Endodermal cell (in vitro differentiated cells): Measurements from ENCODE around the gene DRD2. TPM values are rescaled to one million over a fixed set of nuclear protein-coding genes. Genes with fewer than 3 reads are reported as not detected.
A peak's percentile ranks its signal among the peaks of the same experiment; 100 is the strongest.

Experiments used
- DNase-seq: peaks from one replicate; pipeline ENCODE4 v3.0.0-alpha.2; 2017
- H3K27ac ChIP-seq: 2 replicates; pipeline ENCODE4 v1.5.1; 2013; ENCODE audit warnings: mild to moderate bottlenecking, low read depth, low read length, moderate library complexity
- H3K27me3 ChIP-seq: 2 replicates; pipeline ENCODE4 v1.6.1; 2013; ENCODE audit warnings: mild to moderate bottlenecking, low read length, moderate library complexity; ENCODE audit not compliant: insufficient read depth, control insufficient read depth, poor library complexity, severe bottlenecking
- H3K36me3 ChIP-seq: 2 replicates; pipeline ENCODE4 v1.7.0; 2013; ENCODE audit warnings: mild to moderate bottlenecking, low read length, moderate library complexity; ENCODE audit not compliant: control insufficient read depth, insufficient read depth
- H3K4me1 ChIP-seq: one replicate; pipeline ENCODE4 v1.7.0; 2013; ENCODE audit warnings: low read length; ENCODE audit not compliant: control insufficient read depth, insufficient read depth
- H3K4me3 ChIP-seq: 2 replicates; pipeline ENCODE4 v1.5.1; 2013; ENCODE audit warnings: mild to moderate bottlenecking, low read length, moderate library complexity
- H3K9ac ChIP-seq: 2 replicates; pipeline ENCODE4 v1.6.1; 2013; ENCODE audit warnings: mild to moderate bottlenecking, low read length, moderate library complexity; ENCODE audit not compliant: poor library complexity, severe bottlenecking; ENCODE audit errors: extremely low read depth
- H3K9me3 ChIP-seq: 2 replicates; pipeline ENCODE4 v1.6.1; 2013; ENCODE audit warnings: mild to moderate bottlenecking, low read length, moderate library complexity; ENCODE audit not compliant: control insufficient read depth
- H3K27ac Mint-ChIP-seq: 2 replicates; pipeline ENCODE4 v1.8.0; 2020; ENCODE audit warnings: mixed read lengths
- H3K27me3 Mint-ChIP-seq: 2 replicates; pipeline ENCODE4 v1.8.0; 2021; ENCODE audit warnings: mild to moderate bottlenecking, mixed read lengths; ENCODE audit not compliant: insufficient read depth
- H3K36me3 Mint-ChIP-seq: 2 replicates; pipeline ENCODE4 v1.8.0; 2020; ENCODE audit warnings: low read depth, mixed read lengths
- H3K4me1 Mint-ChIP-seq: 2 replicates; pipeline ENCODE4 v1.8.0; 2020; ENCODE audit warnings: mixed read lengths
- H3K4me3 Mint-ChIP-seq: 2 replicates; pipeline ENCODE4 v1.8.0; 2020; ENCODE audit warnings: mild to moderate bottlenecking, moderate library complexity, mixed read lengths
- H3K9me3 Mint-ChIP-seq: 2 replicates; pipeline ENCODE4 v1.8.0; 2020; ENCODE audit warnings: mild to moderate bottlenecking, mixed read lengths
- CTCF ChIP-seq: fragments of 200-600 bp; sonication (generic); conservative IDR thresholded peaks from 2 replicates; pipeline ENCODE4 v1.5.0; 2021; ENCODE audit warnings: antibody characterized with exemption, mild to moderate bottlenecking
- WGBS, 2 experiments: methylation state at CpG; one replicate each; pipeline versions ENCODE4 v1.1.5 to v1.1.7; 2013; ENCODE audit warnings: missing lambda C conversion rate in 2 of 2, mixed read lengths in 1 of 2; ENCODE audit not compliant: insufficient coverage in 1 of 2, insufficient read length in 1 of 2; 5-methylcytosine and 5-hydroxymethylcytosine counted together
- total RNA-seq, 2 donors: library from RNA; stranded (reverse); fragmentation: NEBNext Ultra II Directional in 1 of 2; extraction: Animal tissue kit (Norgen Biotek cat#: 25700) in 1 of 2; gene quantifications; 2 replicates in 1 of 2; 3 replicates in 1 of 2; pipeline ENCODE4 v1.2.1, GENCODE V29; 2021

DRD2 gene
- total RNA-seq, 2 donors from 2014 or later = 0.35 to 2.1 TPM

DNA sequence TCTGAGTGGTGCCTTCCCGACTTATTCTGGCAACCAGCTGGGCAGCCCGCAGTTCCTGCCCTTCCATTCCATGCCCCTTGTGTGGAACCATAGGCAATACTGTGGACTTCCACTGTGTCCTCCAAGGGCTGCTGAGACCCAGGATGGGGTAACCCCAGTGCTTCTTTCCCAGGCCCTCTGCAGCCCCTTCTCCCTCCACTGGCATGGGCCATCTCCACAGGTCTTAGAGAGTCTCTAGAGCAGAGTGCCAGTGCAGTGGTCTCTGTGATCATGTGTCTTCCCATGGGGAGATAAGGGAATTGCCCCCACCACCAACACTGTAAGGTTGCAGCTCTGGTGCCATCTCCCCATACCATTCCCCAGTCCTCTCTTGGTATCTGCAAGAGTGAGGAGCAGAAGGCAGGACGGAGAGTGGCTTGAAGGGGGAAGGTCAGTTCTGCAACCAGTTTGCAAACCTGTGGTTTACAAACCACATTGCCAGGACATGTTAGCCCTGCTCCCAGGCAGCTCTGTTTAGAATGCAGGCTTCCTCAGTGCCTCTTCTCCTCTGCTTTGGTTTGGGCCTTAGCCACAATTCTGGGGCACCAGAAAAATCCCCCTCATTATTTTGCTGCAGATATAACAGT, 20.9 kb upstream of the DRD2 start:
- no peaks in the 10 kb centered on the region for H3K9me3 Mint-ChIP-seq
- Histone ChIP-seq H3K4me1 (no peaks in the 10 kb centered on the region), H3K27ac (no peak overlapping the region), H3K27me3 (no peaks in the 10 kb centered on the region), H3K4me3 (no peak overlapping the region), H3K9ac (no peak overlapping the region), H3K9me3 (no peaks in the 10 kb centered on the region), H3K36me3 (no peaks in the 10 kb centered on the region)
- DNase-seq = no peak
- peaks cover 22% of the 10 kb centered on the region for H3K27me3 Mint-ChIP-seq
- H3K4me3 Mint-ChIP-seq = no peak overlapping the region
- no peak overlapping the region for H3K27ac Mint-ChIP-seq
- WGBS, 2 experiments = 89 to 100% methylated on average over 1 to 3 of the region's 3 CpGs
- no peaks in the 10 kb centered on the region for H3K36me3 Mint-ChIP-seq
- no peak for TF ChIP-seq CTCF
- no peaks in the 10 kb centered on the region for H3K4me1 Mint-ChIP-seq

DNA sequence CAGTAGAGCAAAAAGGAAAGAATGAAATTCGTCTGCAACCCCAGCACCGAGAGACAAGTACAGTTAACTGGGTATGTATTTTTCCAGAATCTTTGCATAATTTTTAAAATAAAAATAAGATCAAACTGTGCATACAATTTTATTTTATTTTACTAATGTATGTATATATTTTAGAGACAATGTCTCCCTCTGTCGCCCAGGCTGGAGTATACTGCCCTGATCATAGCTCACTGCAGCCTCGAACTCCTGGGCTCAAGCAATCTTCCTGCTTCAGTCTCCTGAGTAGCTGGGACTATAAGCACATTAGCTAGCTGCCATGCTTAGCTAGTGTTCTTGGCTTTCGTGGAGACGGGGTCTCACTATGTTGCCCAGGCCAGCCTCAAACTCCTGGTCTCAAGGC, 18.8 kb upstream of the DRD2 start:
- H3K4me3 ChIP-seq = no peak overlapping the region
- Mint-ChIP-seq H3K27ac (no peak overlapping the region), H3K4me3 (no peak overlapping the region), H3K9me3 (no peaks in the 10 kb centered on the region), H3K27me3 (peaks cover 21% of the 10 kb centered on the region), H3K36me3 (no peaks in the 10 kb centered on the region), H3K4me1 (no peaks in the 10 kb centered on the region)
- H3K27me3 ChIP-seq = no peaks in the 10 kb centered on the region
- no peaks in the 10 kb centered on the region for H3K9me3 ChIP-seq
- H3K4me1 ChIP-seq = no peaks in the 10 kb centered on the region
- DNase-seq = no peak
- H3K27ac ChIP-seq = no peak overlapping the region
- no peak overlapping the region for H3K9ac ChIP-seq
- WGBS, 2 experiments = 80 to 88% methylated on average over 4 to 6 of the region's 6 CpGs
- H3K36me3 ChIP-seq = no peaks in the 10 kb centered on the region
- TF ChIP-seq CTCF = peak; percentile 11

GRCh38 chr11:113493206-113493605, 18.0 kb upstream of the DRD2 start:
- no peaks in the 10 kb centered on the region for H3K27me3 ChIP-seq
- H3K36me3 ChIP-seq = no peaks in the 10 kb centered on the region
- no peak for DNase-seq
- no peak overlapping the region for H3K9ac ChIP-seq
- H3K36me3 Mint-ChIP-seq = no peaks in the 10 kb centered on the region
- peaks cover 21% of the 10 kb centered on the region for H3K27me3 Mint-ChIP-seq
- no peaks in the 10 kb centered on the region for H3K4me1 Mint-ChIP-seq
- H3K4me3 Mint-ChIP-seq = no peak overlapping the region
- 92 to 100% methylated on average over 2 of the region's 2 CpGs for WGBS, 2 experiments
- H3K27ac Mint-ChIP-seq = no peak overlapping the region
- H3K4me1 ChIP-seq = no peaks in the 10 kb centered on the region
- H3K9me3 ChIP-seq = no peaks in the 10 kb centered on the region
- H3K9me3 Mint-ChIP-seq = no peaks in the 10 kb centered on the region
- no peak overlapping the region for H3K4me3 ChIP-seq
- TF ChIP-seq CTCF = no peak
- no peak overlapping the region for H3K27ac ChIP-seq
